ENCODE results near the gene PHACTR4. TPM values are rescaled to one million over a fixed set of nuclear protein-coding genes. Genes with fewer than 3 reads are reported as not detected.

The PHACTR4 gene
- total and polyA plus RNA-seq, 10 of the 15 experiments (the other 5 are each of a cell fraction or from before 2014, with no cell fraction given): 8.9 to 34.2 (median 12.5) TPM

- BruUV-seq (replicated peaks): no TSS peak
- FAIRE-seq (no peak), ATAC-seq (no peak), DNase-seq (ENCODE audit: low read depth, low spot score) (no peak)
- Histone ChIP-seq H3K4me2 (ENCODE audit: control insufficient read depth, insufficient read depth) (no peak overlapping the region; the same call in 1 of the 2 replicates), H3K79me2 (ENCODE audit: control insufficient read depth, insufficient read depth, low read length) (peaks cover 53% of the 10 kb centered on the region), H4K20me1 (ENCODE audit: control insufficient read depth, insufficient read depth) (no peaks in the 10 kb centered on the region), H3K9me3 (replicated peaks; ENCODE audit: control insufficient read depth, insufficient read depth, low read length) (no peaks in the 10 kb centered on the region), H3K27ac (ENCODE audit: control insufficient read depth, insufficient read depth) (no peak overlapping the region), H3K4me1 (ENCODE audit: control insufficient read depth, insufficient read depth, low read length) (peaks cover 18% of the 10 kb centered on the region), H3K9ac (ENCODE audit: control insufficient read depth, insufficient read depth, low read length) (no peak overlapping the region; the same call in 1 of the 2 replicates), H2AFZ (ENCODE audit: control insufficient read depth, low read depth, low read length) (no peak overlapping the region), H3K4me3 (0 out of 2 replicates have a peak overlapping the region, but pooled peaks have one; percentile 19), H3K36me3 (ENCODE audit: control insufficient read depth in 2 of 2, insufficient read depth in 2 of 2, low read length in 1 of 2) (peaks cover 0 to 6% of the 10 kb centered on the region in 2 experiments; a peak in 3 of 4 replicates), H3K27me3 (replicated peaks in 1 of 2; ENCODE audit: control insufficient read depth in 2 of 2, insufficient read depth in 2 of 2, low read length in 1 of 2) (no peaks in the 10 kb centered on the region)
- 79% methylated on average over 6 of the region's 6 CpGs for WGBS (ENCODE audit: insufficient coverage, insufficient replicate concordance, low lambda C conversion rate, missing lambda C conversion rate)
- ChIA-PET SMC1A (ENCODE audit: uncharacterized antibody, unreplicated experiment) (interaction anchor here (0.8 to 8.4 kb wide), 3 partner anchors 8 to 81 kb away, joined by 3 to 57 read pairs (median 47); no protein-coding TSS in a partner anchor), RAD21 (ENCODE audit: unreplicated experiment) (interaction anchor here (0.6 to 1.9 kb wide), 5 partner anchors 32 to 125 kb away, joined by 3 to 8 read pairs (median 4); partner anchors contain the start of gene TRNAU1AP), CTCF (interaction anchor here (0.5 to 8.0 kb wide), 7 partner anchors 10 to 111 kb away, joined by 3 to 49 read pairs (median 4); partner anchors contain the start of gene TRNAU1AP), POLR2A (interaction anchor here (0.7 to 1.4 kb wide), 2 partner anchors 55 to 59 kb away, joined by 3 to 4 read pairs; no protein-coding TSS in a partner anchor)
- intact Hi-C loops (cut with micrococcal nuclease; ENCODE audit: unreplicated experiment) (no loop called here), in situ Hi-C loops (cut with MboI) (no loop called here)
- TF ChIP-seq ZNF384 (IDR thresholded peaks at IDR 0.05; ENCODE audit: borderline replicate concordance, low read depth, low read length) (no peak), RCOR1 (conservative IDR thresholded peaks at IDR 0.05; ENCODE audit: low read depth, low read length) (no peak), NR2F1 (conservative IDR thresholded peaks at IDR 0.05) (no peak), LARP7 (IDR thresholded peaks at IDR 0.05) (no peak), CBX3 (IDR thresholded peaks at IDR 0.05; ENCODE audit: borderline replicate concordance, low read depth) (no peak), NFIC (IDR thresholded peaks at IDR 0.05; ENCODE audit: low read depth, low read length) (no peak), ZNF207 (IDR thresholded peaks at IDR 0.05; ENCODE audit: borderline replicate concordance) (no peak), SRF (IDR thresholded peaks at IDR 0.05; ENCODE audit: low read depth in 2 of 2, low read length in 2 of 2) (no peak), EED (IDR thresholded peaks at IDR 0.05; ENCODE audit: low read depth) (no peak), ZBTB4 (CRISPR knock-in tag; IDR thresholded peaks at IDR 0.05) (no peak), BCL3 (IDR thresholded peaks at IDR 0.05; ENCODE audit: borderline replicate concordance, insufficient read depth, low read depth, low read length, poor library complexity, severe bottlenecking) (no peak), SIX5 (IDR thresholded peaks at IDR 0.05; ENCODE audit: low read depth, low read length, severe bottlenecking) (no peak), BACH1 (IDR thresholded peaks at IDR 0.05; ENCODE audit: borderline replicate concordance) (no peak), YBX1 (IDR thresholded peaks at IDR 0.05) (no peak), ZNF687 (IDR thresholded peaks at IDR 0.05) (no peak)
Observed at GRCh38 chr1:28521502-28522164, 152.1 kb downstream of the PHACTR4 start.
